ENCODE measurements around the gene RNF208.
"Not testable (repeated sequence)": the region's sequence is repeated elsewhere in the genome, so short reads cannot be mapped to it uniquely, and the experiment has no call there.

Gene RNF208

DNA sequence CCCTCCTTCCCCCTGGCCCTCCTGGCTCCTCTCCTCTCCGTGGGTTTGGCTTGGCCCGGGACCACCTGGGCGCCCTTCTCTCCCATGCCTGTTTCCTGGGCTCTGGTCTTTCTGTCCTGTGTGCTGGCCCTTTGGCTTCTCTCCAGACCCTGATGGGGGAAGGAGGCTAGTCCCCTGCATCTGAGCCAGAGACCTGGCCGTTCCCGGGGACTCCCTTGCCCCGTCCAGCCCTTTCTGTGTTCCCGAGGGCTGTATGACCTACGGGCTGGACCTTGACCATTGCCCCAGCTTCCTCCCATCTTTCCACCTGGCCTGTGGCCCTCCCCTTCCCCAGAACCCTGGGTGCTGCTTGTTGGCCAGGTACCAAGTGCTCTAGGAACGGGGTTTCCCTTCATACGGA lies 41.5 kb upstream of the RNF208 start:
- Histone ChIP-seq H3K4me2 (ENCODE audit: low read length, poor library complexity, severe bottlenecking) (no peak overlapping the region), H3K14ac (ENCODE audit: low read length in 2 of 2) (no peak overlapping the region), H4K8ac (ENCODE audit: low read length) (no peak overlapping the region), H3K27me3 (ENCODE audit: control insufficient read depth in 1 of 2, insufficient read depth in 1 of 2, low read length in 2 of 2) (no peaks in the 10 kb centered on the region), H3K9me3 (ENCODE audit: control insufficient read depth, low read length) (no peaks in the 10 kb centered on the region), H2AFZ (ENCODE audit: low read depth, low read length) (no peak overlapping the region), H3K4ac (ENCODE audit: low read depth in 1 of 2, low read length in 2 of 2) (no peak overlapping the region), H2AK5ac (ENCODE audit: low read length, severe bottlenecking) (no peak overlapping the region), H2BK120ac (ENCODE audit: low read depth, low read length) (no peak overlapping the region), H3K9ac (ENCODE audit: low read length) (no peak overlapping the region), H3K23ac (ENCODE audit: low read length in 2 of 2) (no peak overlapping the region), H2BK12ac (ENCODE audit: low read length in 2 of 2) (no peak overlapping the region), H2BK15ac (ENCODE audit: low read depth, poor library complexity, severe bottlenecking) (no peak overlapping the region), H3K27ac (ENCODE audit: low read length, poor library complexity, severe bottlenecking) (no peak overlapping the region), H2BK5ac (ENCODE audit: low read depth, low read length, poor library complexity, severe bottlenecking) (no peak overlapping the region), H3K4me1 (ENCODE audit: control insufficient read depth, insufficient read depth, low read depth, low read length) (peaks cover 13% of the 10 kb centered on the region), H4K91ac (ENCODE audit: low read length) (no peak overlapping the region), H3K36me3 (ENCODE audit: control insufficient read depth in 1 of 2, insufficient read depth in 2 of 2, low read depth in 1 of 2, low read length in 2 of 2) (peaks cover 56 to 72% of the 10 kb centered on the region in 2 experiments), H3K4me3 (ENCODE audit: insufficient read depth in 1 of 2, low read depth in 1 of 2, low read length in 2 of 2) (no peak overlapping the region), H3K18ac (ENCODE audit: low read depth in 1 of 2, low read length in 2 of 2) (no peak overlapping the region), H3K79me1 (replicated peaks; ENCODE audit: low read length, poor library complexity, severe bottlenecking) (peaks cover 44% of the 10 kb centered on the region)
- DNase-seq = no peak
- 90% methylated on average over 10 of the region's 10 CpGs for WGBS

DNA sequence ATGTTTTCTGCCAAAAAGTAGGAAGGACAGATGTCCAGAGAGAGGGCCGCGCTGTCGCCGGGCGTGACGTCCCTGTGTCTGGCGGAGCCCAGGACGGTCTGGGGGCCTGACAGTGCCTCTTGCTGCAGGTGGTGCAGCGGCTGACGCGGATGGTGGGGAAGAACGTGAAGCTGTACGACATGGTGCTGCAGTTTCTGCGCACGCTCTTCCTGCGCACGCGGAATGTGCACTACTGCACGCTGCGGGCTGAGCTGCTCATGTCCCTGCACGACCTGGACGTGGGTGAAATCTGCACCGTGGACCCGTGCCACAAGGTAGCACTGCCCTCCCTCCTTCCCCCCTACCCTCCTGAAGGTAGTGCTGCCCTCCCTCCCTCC lies 40.9 kb upstream of the RNF208 start:
- H3K4me1 ChIP-seq (ENCODE audit: control insufficient read depth, insufficient read depth, low read depth, low read length) = peaks cover 12% of the 10 kb centered on the region
- H3K9ac ChIP-seq (ENCODE audit: low read length) = no peak overlapping the region
- WGBS = 96% methylated on average over 24 of the region's 24 CpGs
- H2AK5ac ChIP-seq (ENCODE audit: low read length, severe bottlenecking) = no peak overlapping the region
- no peak overlapping the region for H3K23ac ChIP-seq (ENCODE audit: low read length in 2 of 2)
- no peak overlapping the region for H3K4me2 ChIP-seq (ENCODE audit: low read length, poor library complexity, severe bottlenecking)
- H3K14ac ChIP-seq (ENCODE audit: low read length in 2 of 2) = no peak overlapping the region
- peaks cover 53 to 73% of the 10 kb centered on the region in 2 experiments for H3K36me3 ChIP-seq (ENCODE audit: control insufficient read depth in 1 of 2, insufficient read depth in 2 of 2, low read depth in 1 of 2, low read length in 2 of 2)
- H3K9me3 ChIP-seq (ENCODE audit: control insufficient read depth, low read length) = no peaks in the 10 kb centered on the region
- H3K4ac ChIP-seq (ENCODE audit: low read depth in 1 of 2, low read length in 2 of 2) = no peak overlapping the region
- peak overlapping the region in 1 of 2 experiments; percentile 61 for H2BK12ac ChIP-seq (ENCODE audit: low read length in 2 of 2)
- H4K8ac ChIP-seq (ENCODE audit: low read length) = peak overlapping the region; percentile 87
- H4K91ac ChIP-seq (ENCODE audit: low read length) = peak overlapping the region; percentile 66
- H3K4me3 ChIP-seq (ENCODE audit: insufficient read depth in 1 of 2, low read depth in 1 of 2, low read length in 2 of 2) = no peak overlapping the region
- no peak overlapping the region for H2AFZ ChIP-seq (ENCODE audit: low read depth, low read length)
- H2BK5ac ChIP-seq (ENCODE audit: low read depth, low read length, poor library complexity, severe bottlenecking) = no peak overlapping the region
- no peaks in the 10 kb centered on the region for H3K27me3 ChIP-seq (ENCODE audit: control insufficient read depth in 1 of 2, insufficient read depth in 1 of 2, low read length in 2 of 2)
- no peak for DNase-seq
- H2BK15ac ChIP-seq (ENCODE audit: low read depth, poor library complexity, severe bottlenecking) = no peak overlapping the region
- H2BK120ac ChIP-seq (ENCODE audit: low read depth, low read length) = no peak overlapping the region
- H3K18ac ChIP-seq (ENCODE audit: low read depth in 1 of 2, low read length in 2 of 2) = peak overlapping the region in 1 of 2 experiments; percentile 28
- H3K79me1 ChIP-seq (replicated peaks; ENCODE audit: low read length, poor library complexity, severe bottlenecking) = peaks cover 43% of the 10 kb centered on the region
- no peak overlapping the region for H3K27ac ChIP-seq (ENCODE audit: low read length, poor library complexity, severe bottlenecking)

DNA sequence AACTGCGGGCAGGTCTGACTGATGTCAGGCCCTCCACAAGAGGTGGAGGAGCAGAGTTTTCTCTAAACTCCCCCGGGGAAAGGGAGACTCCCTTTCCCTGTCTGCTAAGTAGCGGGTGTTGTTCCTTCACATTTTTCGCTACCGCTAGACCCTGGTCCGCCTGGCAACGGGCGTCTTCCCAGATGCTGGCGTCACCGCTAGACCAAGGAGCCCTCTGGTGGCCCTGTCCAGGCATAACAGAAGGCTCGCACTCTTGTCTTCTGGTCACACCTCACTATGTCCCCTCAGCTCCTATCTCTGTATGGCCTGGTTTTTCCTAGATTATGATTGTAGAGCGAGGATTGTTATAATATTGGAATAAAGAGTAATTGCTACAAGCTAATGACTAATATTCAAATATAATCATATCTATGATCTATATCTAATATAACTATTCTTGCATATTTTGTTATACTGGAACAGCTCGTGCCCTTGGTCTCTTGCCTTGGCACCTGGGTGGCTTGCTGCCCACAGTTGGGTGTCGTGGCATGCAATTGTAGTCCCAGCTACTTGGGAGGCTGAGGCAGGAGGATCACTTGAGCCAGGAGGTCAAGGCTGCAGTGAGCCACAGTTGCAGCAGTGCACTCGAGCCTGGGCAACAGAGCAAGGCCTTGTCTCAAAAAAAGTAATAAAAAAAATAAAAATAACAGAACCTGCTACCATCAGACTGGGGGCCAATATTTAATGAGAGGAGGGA lies 40.3 kb upstream of the RNF208 start:
- peak; percentile 67 for DNase-seq
- H3K18ac ChIP-seq (ENCODE audit: low read depth in 1 of 2, low read length in 2 of 2); H3K4me1 ChIP-seq (ENCODE audit: control insufficient read depth, insufficient read depth, low read depth, low read length); H3K27me3 ChIP-seq (ENCODE audit: control insufficient read depth in 1 of 2, insufficient read depth in 1 of 2, low read length in 2 of 2); H2BK12ac ChIP-seq (ENCODE audit: low read length in 2 of 2); H2BK120ac ChIP-seq (ENCODE audit: low read depth, low read length); H2AFZ ChIP-seq (ENCODE audit: low read depth, low read length); H3K4ac ChIP-seq (ENCODE audit: low read depth in 1 of 2, low read length in 2 of 2); H3K23ac ChIP-seq (ENCODE audit: low read length in 2 of 2); H3K9ac ChIP-seq (ENCODE audit: low read length); H3K4me3 ChIP-seq (ENCODE audit: insufficient read depth in 1 of 2, low read depth in 1 of 2, low read length in 2 of 2); H3K14ac ChIP-seq (ENCODE audit: low read length in 2 of 2); H2AK5ac ChIP-seq (ENCODE audit: low read length, severe bottlenecking); H4K91ac ChIP-seq (ENCODE audit: low read length); H3K27ac ChIP-seq (ENCODE audit: low read length, poor library complexity, severe bottlenecking); H2BK15ac ChIP-seq (ENCODE audit: low read depth, poor library complexity, severe bottlenecking); H4K8ac ChIP-seq (ENCODE audit: low read length); H3K9me3 ChIP-seq (ENCODE audit: control insufficient read depth, low read length); H2BK5ac ChIP-seq (ENCODE audit: low read depth, low read length, poor library complexity, severe bottlenecking); H3K4me2 ChIP-seq (ENCODE audit: low read length, poor library complexity, severe bottlenecking): not testable (repeated sequence)
- H3K79me1 ChIP-seq (replicated peaks; ENCODE audit: low read length, poor library complexity, severe bottlenecking) = peaks cover 41% of the 10 kb centered on the region
- 44% methylated on average over 9 of the region's 15 CpGs for WGBS
- peaks cover 50 to 70% of the 10 kb centered on the region in 2 experiments for H3K36me3 ChIP-seq (ENCODE audit: control insufficient read depth in 1 of 2, insufficient read depth in 2 of 2, low read depth in 1 of 2, low read length in 2 of 2)

DNA sequence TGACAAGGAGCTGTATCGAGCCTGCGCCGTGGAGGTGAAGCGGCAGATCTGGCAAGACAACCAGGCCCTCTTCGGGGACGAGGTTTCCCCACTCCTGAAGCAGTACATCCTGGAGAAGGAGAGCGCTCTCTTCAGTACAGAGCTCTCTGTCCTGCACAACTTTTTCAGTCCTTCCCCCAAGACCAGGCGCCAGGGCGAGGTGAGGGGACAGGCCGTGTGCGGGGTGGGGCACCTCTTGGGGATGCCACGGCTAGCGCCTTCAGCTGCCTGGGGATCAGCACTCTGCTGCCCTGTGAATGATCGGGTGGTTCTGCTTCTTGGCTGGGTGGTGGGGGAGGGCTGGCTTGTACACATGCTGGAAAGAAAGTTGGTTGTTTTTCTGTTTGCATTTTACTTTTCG lies 34.8 kb upstream of the RNF208 start:
- peaks cover 12 to 37% of the 10 kb centered on the region in 2 experiments for H3K36me3 ChIP-seq (ENCODE audit: control insufficient read depth in 1 of 2, insufficient read depth in 2 of 2, low read depth in 1 of 2, low read length in 2 of 2)
- no peak for DNase-seq
- H2AK5ac ChIP-seq (ENCODE audit: low read length, severe bottlenecking) = no peak overlapping the region
- peak overlapping the region in 1 of 2 experiments; percentile 97 for H3K4me3 ChIP-seq (ENCODE audit: insufficient read depth in 1 of 2, low read depth in 1 of 2, low read length in 2 of 2)
- H2BK12ac ChIP-seq (ENCODE audit: low read length in 2 of 2) = no peak overlapping the region
- no peak overlapping the region for H3K14ac ChIP-seq (ENCODE audit: low read length in 2 of 2)
- H3K18ac ChIP-seq (ENCODE audit: low read depth in 1 of 2, low read length in 2 of 2) = no peak overlapping the region
- no peak overlapping the region for H2BK120ac ChIP-seq (ENCODE audit: low read depth, low read length)
- no peaks in the 10 kb centered on the region for H3K27me3 ChIP-seq (ENCODE audit: control insufficient read depth in 1 of 2, insufficient read depth in 1 of 2, low read length in 2 of 2)
- H3K79me1 ChIP-seq (replicated peaks; ENCODE audit: low read length, poor library complexity, severe bottlenecking) = peaks cover 18% of the 10 kb centered on the region
- H2BK5ac ChIP-seq (ENCODE audit: low read depth, low read length, poor library complexity, severe bottlenecking) = no peak overlapping the region
- no peak overlapping the region for H3K4ac ChIP-seq (ENCODE audit: low read depth in 1 of 2, low read length in 2 of 2)
- no peak overlapping the region for H3K4me2 ChIP-seq (ENCODE audit: low read length, poor library complexity, severe bottlenecking)
- H3K9me3 ChIP-seq (ENCODE audit: control insufficient read depth, low read length) = no peaks in the 10 kb centered on the region
- H3K9ac ChIP-seq (ENCODE audit: low read length) = peak overlapping the region; percentile 90
- no peak overlapping the region for H4K8ac ChIP-seq (ENCODE audit: low read length)
- H2AFZ ChIP-seq (ENCODE audit: low read depth, low read length) = no peak overlapping the region
- H3K27ac ChIP-seq (ENCODE audit: low read length, poor library complexity, severe bottlenecking) = no peak overlapping the region
- no peak overlapping the region for H2BK15ac ChIP-seq (ENCODE audit: low read depth, poor library complexity, severe bottlenecking)
- H4K91ac ChIP-seq (ENCODE audit: low read length) = no peak overlapping the region
- no peak overlapping the region for H3K23ac ChIP-seq (ENCODE audit: low read length in 2 of 2)
- H3K4me1 ChIP-seq (ENCODE audit: control insufficient read depth, insufficient read depth, low read depth, low read length) = peaks cover 28% of the 10 kb centered on the region
- WGBS = 99% methylated on average over 15 of the region's 15 CpGs
